Dedifferentiated amniotic fluid mesenchymal stem cell (primary cell): ENCODE data around the gene PLCB1.
"Not testable (repeated sequence)": the region's sequence is repeated elsewhere in the genome, so short reads cannot be mapped to it uniquely, and the experiment has no call there.

ENCODE experiments used
- DNase-seq: peaks from one replicate; pipeline ENCODE4 v3.0.0-alpha.2; 2016; ENCODE audit errors: extremely low spot score

Gene PLCB1

GRCh38 chr20:8367689-8368088, 235.6 kb downstream of the PLCB1 start:
- no peak for DNase-seq

GRCh38 chr20:8368670-8369069, 236.6 kb downstream of the PLCB1 start:
- DNase-seq: no peak

GRCh38 chr20:8369311-8369710, 237.2 kb downstream of the PLCB1 start:
- no peak for DNase-seq

GRCh38 chr20:8370774-8371173, 238.7 kb downstream of the PLCB1 start:
- no peak for DNase-seq

GRCh38 chr20:8372824-8373380, 240.8 kb downstream of the PLCB1 start:
- DNase-seq: no peak

- DNase-seq: no peak
Measured at GRCh38 chr20:8373579-8373978, 241.5 kb downstream of the PLCB1 start.

GRCh38 chr20:8375898-8376297, 243.8 kb downstream of the PLCB1 start:
- no peak for DNase-seq

GRCh38 chr20:8376940-8377339, 244.9 kb downstream of the PLCB1 start:
- no peak for DNase-seq

GRCh38 chr20:8379125-8379524, 247.1 kb downstream of the PLCB1 start:
- not testable (repeated sequence) for DNase-seq

GRCh38 chr20:8385247-8385646, 253.2 kb downstream of the PLCB1 start:
- no peak for DNase-seq

GRCh38 chr20:8386991-8387390, 254.9 kb downstream of the PLCB1 start:
- no peak for DNase-seq

GRCh38 chr20:8388141-8388540, 256.1 kb downstream of the PLCB1 start:
- DNase-seq: peak; percentile 34

GRCh38 chr20:8388707-8389106, 256.6 kb downstream of the PLCB1 start:
- peak; percentile 54 for DNase-seq

- peak; percentile 76 for DNase-seq
Measured at GRCh38 chr20:8389381-8390036, 257.4 kb downstream of the PLCB1 start.

GRCh38 chr20:8390037-8390433, 258.0 kb downstream of the PLCB1 start:
- no peak for DNase-seq

GRCh38 chr20:8390500-8390899, 258.4 kb downstream of the PLCB1 start:
- no peak for DNase-seq

- DNase-seq: no peak
Measured at GRCh38 chr20:8393381-8393780, 261.3 kb downstream of the PLCB1 start.

GRCh38 chr20:8394308-8394945, 262.4 kb downstream of the PLCB1 start:
- DNase-seq: no peak

GRCh38 chr20:8395956-8396355, 263.9 kb downstream of the PLCB1 start:
- DNase-seq: no peak

- no peak for DNase-seq
Measured at GRCh38 chr20:8398263-8399051, 266.4 kb downstream of the PLCB1 start.

GRCh38 chr20:8399947-8400346, 267.9 kb downstream of the PLCB1 start:
- no peak for DNase-seq

GRCh38 chr20:8400486-8400885, 268.4 kb downstream of the PLCB1 start:
- DNase-seq: no peak

GRCh38 chr20:8401556-8401955, 269.5 kb downstream of the PLCB1 start:
- DNase-seq: no peak
